T-cell (primary cell): ENCODE data around the gene CLPTM1L. TPM values are rescaled to one million over a fixed set of nuclear protein-coding genes. Genes with fewer than 3 reads are reported as not detected.

Experiments used
- ATAC-seq, 4 experiments: fragments of 200-7000 bp in 3 of 4; fragments of 150-1000 bp in 1 of 4; cut with Tn5 transposase; replicated peaks in 1 of 4; 1 replicate in 3 of 4; 2 replicates in 1 of 4; pipeline ENCODE4 v1.10.0; 2021; ENCODE audit warnings: moderate library complexity in 3 of 4, mild to moderate bottlenecking in 2 of 4, moderate number of reproducible peaks in 1 of 4
- CTCF ChIA-PET, 2 donors: fragments of 300-600 bp; sonication (Branson Sonifier 250); formaldehyde crosslinking; loops; one replicate each; lab custom pipeline; 2022; ENCODE audit warnings: antibody characterized with exemption in 2 of 2; lab: Charles Lee
- POLR2A ChIA-PET, 2 donors: fragments of 300-600 bp; sonication (Branson Sonifier 250); formaldehyde crosslinking; loops; one replicate each; lab custom pipeline; 2022; ENCODE audit warnings: antibody characterized with exemption in 2 of 2; lab: Charles Lee
- DNase-seq, 35 experiments: peaks; one replicate each; pipeline versions ENCODE4 v3.0.0 to v3.0.0-alpha.2; 2013 to 2023
- H3K27ac ChIP-seq: one replicate; pipeline ENCODE4 v1.5.1; 2013; ENCODE audit warnings: low read length
- H3K27me3 ChIP-seq, 2 experiments: replicated peaks in 1 of 2; 1 replicate in 1 of 2; 2 replicates in 1 of 2; pipeline versions ENCODE4 v1.6.1 to v1.7.0; 2013; ENCODE audit warnings: low read length in 1 of 2, mixed read lengths in 1 of 2; ENCODE audit not compliant: control insufficient read depth in 2 of 2, insufficient read depth in 2 of 2; ENCODE audit errors: extremely low read depth in 1 of 2
- H3K36me3 ChIP-seq, 2 donors: 1 replicate in 1 of 2; 2 replicates in 1 of 2; pipeline versions ENCODE4 v1.6.1 to v1.7.0; 2013; ENCODE audit warnings: low read length in 1 of 2; ENCODE audit not compliant: control insufficient read depth in 2 of 2, insufficient read depth in 1 of 2; ENCODE audit errors: extremely low read depth in 1 of 2
- H3K4me1 ChIP-seq, 2 experiments: 1 replicate in 1 of 2; 2 replicates in 1 of 2; pipeline versions ENCODE4 v1.6.1 to v1.7.0; 2013; ENCODE audit warnings: low read length in 2 of 2, mixed read lengths in 1 of 2; ENCODE audit not compliant: insufficient read depth in 2 of 2, control insufficient read depth in 1 of 2; ENCODE audit errors: extremely low read depth in 1 of 2
- H3K4me3 ChIP-seq, 2 donors: 1 replicate in 1 of 2; 2 replicates in 1 of 2; pipeline versions ENCODE4 v1.5.1 to v1.7.0; 2013; ENCODE audit warnings: mild to moderate bottlenecking in 2 of 2, low read length in 1 of 2, moderate library complexity in 1 of 2; ENCODE audit not compliant: control insufficient read depth in 1 of 2; ENCODE audit errors: extremely low read depth in 1 of 2
- H3K9me3 ChIP-seq: 2 replicates; pipeline ENCODE4 v1.7.0; 2013
- H3K27ac Mint-ChIP-seq, 2 donors: one replicate each; pipeline ENCODE4 v1.8.0; 2020 to 2021; ENCODE audit warnings: mild to moderate bottlenecking in 2 of 2, mixed read lengths in 2 of 2
- H3K27me3 Mint-ChIP-seq, 2 donors: one replicate each; pipeline ENCODE4 v1.8.0; 2021 to 2022; ENCODE audit warnings: mixed read lengths in 2 of 2
- H3K36me3 Mint-ChIP-seq: one replicate; pipeline ENCODE4 v1.8.0; 2021; ENCODE audit warnings: mixed read lengths
- H3K4me1 Mint-ChIP-seq, 3 donors: one replicate each; pipeline ENCODE4 v1.8.0; 2020 to 2022; ENCODE audit warnings: mixed read lengths in 3 of 3, mild to moderate bottlenecking in 1 of 3
- H3K4me3 Mint-ChIP-seq, 3 donors: one replicate each; pipeline ENCODE4 v1.8.0; 2020 to 2022; ENCODE audit warnings: mild to moderate bottlenecking in 3 of 3, mixed read lengths in 3 of 3, moderate library complexity in 3 of 3
- H3K9me3 Mint-ChIP-seq, 3 donors: one replicate each; pipeline ENCODE4 v1.8.0; 2020 to 2022; ENCODE audit warnings: mixed read lengths in 3 of 3
- whole genome bisulfite sequencing: methylation state at CpG from one replicate; pipeline ENCODE4 v1.1.5; 2013; ENCODE audit warnings: missing lambda C conversion rate; ENCODE audit not compliant: insufficient coverage; 5-methylcytosine and 5-hydroxymethylcytosine counted together
- total RNA-seq, 35 experiments: library from RNA in 6 of 35; stranded (reverse) in 6 of 35; fragments of 120-200 nt in 1 of 35; gene quantifications; one replicate each; pipeline versions ENCODE4 v1.2.1 to v1.2.4 and lab custom pipeline; 2013 to 2026

Gene CLPTM1L
- total RNA-seq, 5 donors from 2014 or later (not counting 1 experiment from before 2014, with no cell fraction given), result 70.9 to 91.0 (median 82.1) TPM

GRCh38 chr5:1311439-1312055 is 33.4 kb downstream of the CLPTM1L start:
- POLR2A ChIA-PET, result no interaction called here
- Mint-ChIP-seq H3K27ac (peak overlapping the region; percentile 84 to 87), H3K9me3 (peaks cover 3 to 15% (median 3%) of the 10 kb centered on the region in 3 donors), H3K4me3 (peak overlapping the region in 1 of 3 donors; percentile 80), H3K36me3 (no peaks in the 10 kb centered on the region), H3K4me1 (peaks cover 58 to 70% (median 69%) of the 10 kb centered on the region in 3 donors), H3K27me3 (no peaks in the 10 kb centered on the region)
- no peak overlapping the region for H3K27ac ChIP-seq
- CTCF ChIA-PET, result no interaction called here
- H3K27me3 ChIP-seq, result no peaks in the 10 kb centered on the region
- H3K36me3 ChIP-seq, result no peaks in the 10 kb centered on the region
- WGBS, result 88% methylated on average over 10 of the region's 15 CpGs
- H3K9me3 ChIP-seq, result no peaks in the 10 kb centered on the region
- ATAC-seq, result no peak
- H3K4me3 ChIP-seq, result no peak overlapping the region
- peak in 1 of 35 experiments; percentile 9 for DNase-seq
- peaks cover 35 to 47% of the 10 kb centered on the region in 2 experiments for H3K4me1 ChIP-seq

DNA sequence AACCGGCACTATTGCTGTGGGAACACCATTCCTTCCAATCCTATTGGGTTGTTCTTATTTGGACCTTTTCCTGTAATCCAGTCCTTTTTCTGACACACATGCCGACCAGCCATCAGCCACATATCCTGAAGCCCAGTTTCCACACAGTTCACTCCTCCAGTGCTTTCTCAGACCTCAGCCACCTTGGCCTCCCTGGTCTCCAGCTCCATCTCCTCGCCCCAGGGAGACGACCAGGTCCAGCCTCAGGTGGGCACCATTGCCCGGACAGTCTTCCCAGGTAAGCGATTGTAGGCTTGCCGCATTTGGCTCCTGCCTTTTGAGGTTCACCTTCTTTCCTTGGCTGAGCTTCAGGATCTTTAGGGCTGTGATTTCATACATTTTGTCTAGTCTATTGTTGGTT is 34.8 kb downstream of the CLPTM1L start:
- Histone ChIP-seq H3K4me3 (no peak overlapping the region), H3K4me1 (peaks cover 22 to 32% of the 10 kb centered on the region in 2 experiments), H3K9me3 (no peaks in the 10 kb centered on the region), H3K27ac (no peak overlapping the region), H3K36me3 (no peaks in the 10 kb centered on the region), H3K27me3 (no peaks in the 10 kb centered on the region)
- Mint-ChIP-seq H3K27ac (peak overlapping the region in 1 of 2 donors; percentile 56), H3K36me3 (no peaks in the 10 kb centered on the region), H3K4me1 (peaks cover 44 to 56% (median 55%) of the 10 kb centered on the region in 3 donors), H3K4me3 (no peak overlapping the region), H3K9me3 (peaks cover 3 to 15% (median 3%) of the 10 kb centered on the region in 3 donors), H3K27me3 (no peaks in the 10 kb centered on the region)
- no peak for DNase-seq
- no peak for ATAC-seq
- WGBS, result 96% methylated on average over 7 of the region's 7 CpGs
- ChIA-PET POLR2A (no interaction called here), CTCF (no interaction called here)

DNA sequence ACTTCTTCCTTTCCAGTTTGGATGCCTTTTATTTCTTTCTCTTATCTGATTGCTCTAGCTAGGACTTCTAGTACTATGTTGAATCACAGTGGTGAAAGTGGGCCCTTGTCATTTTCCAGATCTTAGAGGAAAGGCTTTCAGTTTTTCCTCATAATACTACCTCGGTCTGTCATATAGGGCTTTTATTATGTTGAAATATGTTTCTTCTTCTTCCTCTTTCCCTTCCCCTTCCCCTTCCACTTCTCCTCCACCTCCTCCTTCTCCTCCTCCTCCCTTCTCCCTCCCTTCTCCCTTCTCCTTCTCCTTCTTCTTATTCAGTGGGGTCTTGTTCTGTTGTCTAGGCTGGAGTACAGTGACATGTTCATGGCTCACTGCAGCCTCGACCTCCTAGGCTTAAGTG is 40.9 kb downstream of the CLPTM1L start:
- Histone ChIP-seq H3K36me3 (no peaks in the 10 kb centered on the region), H3K9me3 (no peaks in the 10 kb centered on the region), H3K27ac (no peak overlapping the region), H3K27me3 (no peaks in the 10 kb centered on the region), H3K4me3 (no peak overlapping the region), H3K4me1 (no peaks in the 10 kb centered on the region)
- POLR2A ChIA-PET, result no interaction called here
- ATAC-seq (no peak), DNase-seq (no peak)
- WGBS, result 67% methylated on average over 1 of the region's 2 CpGs
- Mint-ChIP-seq H3K9me3 (peaks cover 0 to 3% (median 0%) of the 10 kb centered on the region in 3 donors), H3K36me3 (no peaks in the 10 kb centered on the region), H3K4me1 (peaks cover 8% of the 10 kb centered on the region in 3 donors), H3K27me3 (no peaks in the 10 kb centered on the region), H3K4me3 (no peak overlapping the region), H3K27ac (no peak overlapping the region)
- CTCF ChIA-PET, result no interaction called here

DNA sequence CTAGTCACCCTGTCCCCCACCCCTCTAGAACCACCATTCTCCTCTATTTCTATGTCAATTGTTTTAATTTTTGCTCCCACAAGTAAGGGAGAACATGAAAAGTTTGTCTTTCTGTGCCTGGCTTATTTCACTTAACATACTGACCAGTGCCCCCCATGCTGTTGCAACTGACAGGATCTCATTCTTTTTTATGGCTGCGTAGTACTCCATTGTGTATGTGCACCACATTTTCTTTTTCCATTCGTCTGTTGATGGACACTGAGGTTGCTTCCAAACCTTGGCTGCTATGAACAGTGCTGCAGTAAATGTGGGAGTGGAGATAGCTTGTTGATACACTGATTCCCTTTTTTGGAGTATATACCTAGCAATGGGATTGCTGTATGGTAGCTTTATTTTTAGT is 42.6 kb downstream of the CLPTM1L start:
- H3K9me3 ChIP-seq, result no peaks in the 10 kb centered on the region
- H3K4me1 Mint-ChIP-seq, result no peaks in the 10 kb centered on the region
- no peaks in the 10 kb centered on the region for H3K4me1 ChIP-seq
- no peaks in the 10 kb centered on the region for H3K27me3 Mint-ChIP-seq
- no peak for ATAC-seq
- H3K4me3 ChIP-seq, result no peak overlapping the region
- no peaks in the 10 kb centered on the region for H3K36me3 Mint-ChIP-seq
- H3K4me3 Mint-ChIP-seq, result no peak overlapping the region
- DNase-seq, result no peak
- H3K27ac Mint-ChIP-seq, result no peak overlapping the region
- ChIA-PET POLR2A (no interaction called here), CTCF (no interaction called here)
- H3K9me3 Mint-ChIP-seq, result peaks cover 0 to 3% (median 0%) of the 10 kb centered on the region in 3 donors
- H3K27ac ChIP-seq, result no peak overlapping the region
- H3K36me3 ChIP-seq, result no peaks in the 10 kb centered on the region
- WGBS, result 83% methylated on average over 1 of the region's 2 CpGs
- peaks cover 0 to 3% of the 10 kb centered on the region in 2 experiments for H3K27me3 ChIP-seq

DNA sequence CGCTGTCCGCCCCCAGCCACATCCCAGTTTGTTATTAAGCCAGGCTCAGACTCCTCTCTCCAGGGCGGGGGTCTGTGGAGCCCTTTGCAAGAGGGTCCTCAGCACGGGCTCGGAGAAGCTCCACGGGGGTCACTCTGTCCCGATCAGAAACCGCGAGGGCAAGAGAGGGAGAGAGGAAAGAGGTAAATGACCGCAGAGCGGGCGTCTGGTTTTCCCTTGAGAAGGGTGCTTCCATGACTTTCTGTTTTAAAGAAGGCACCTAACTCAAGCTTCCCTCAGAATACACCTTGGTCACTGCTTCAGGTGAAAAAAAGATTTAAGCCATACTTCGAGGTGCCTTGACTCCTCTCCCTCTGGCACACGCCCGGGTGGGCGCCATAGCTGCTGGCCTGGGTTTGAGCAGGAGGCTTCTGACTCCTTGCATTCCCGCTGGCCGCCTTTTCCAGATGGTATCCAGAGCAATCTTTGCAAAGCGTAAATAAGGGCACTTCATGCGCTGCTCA is 44.3 kb downstream of the CLPTM1L start:
- POLR2A ChIA-PET, result no interaction called here
- Mint-ChIP-seq H3K4me3 (no peak overlapping the region), H3K27ac (no peak overlapping the region), H3K27me3 (no peaks in the 10 kb centered on the region), H3K9me3 (peaks cover 0 to 3% (median 0%) of the 10 kb centered on the region in 3 donors), H3K36me3 (no peaks in the 10 kb centered on the region), H3K4me1 (peaks cover 1 to 6% (median 2%) of the 10 kb centered on the region in 3 donors)
- H3K4me3 ChIP-seq, result no peak overlapping the region
- ATAC-seq (no peak), DNase-seq (peak in 1 of 35 experiments; percentile 20)
- WGBS, result 93% methylated on average over 8 of the region's 20 CpGs
- CTCF ChIA-PET, result no interaction called here
- peaks cover 0 to 4% of the 10 kb centered on the region in 2 experiments for H3K4me1 ChIP-seq
- no peak overlapping the region for H3K27ac ChIP-seq
- peaks cover 0 to 4% of the 10 kb centered on the region in 2 experiments for H3K27me3 ChIP-seq
- H3K36me3 ChIP-seq, result no peaks in the 10 kb centered on the region
- H3K9me3 ChIP-seq, result no peaks in the 10 kb centered on the region

- POLR2A ChIA-PET, result no interaction called here
- no peak for ATAC-seq
- no peaks in the 10 kb centered on the region for H3K27me3 Mint-ChIP-seq
- H3K27ac ChIP-seq, result no peak overlapping the region
- CTCF ChIA-PET, result no interaction called here
- peaks cover 0 to 8% of the 10 kb centered on the region in 2 experiments for H3K4me1 ChIP-seq
- peaks cover 0 to 6% of the 10 kb centered on the region in 2 experiments for H3K27me3 ChIP-seq
- no peaks in the 10 kb centered on the region for H3K36me3 Mint-ChIP-seq
- peaks cover 2 to 6% (median 3%) of the 10 kb centered on the region in 3 donors for H3K4me1 Mint-ChIP-seq
- peaks cover 0 to 3% (median 0%) of the 10 kb centered on the region in 3 donors for H3K9me3 Mint-ChIP-seq
- no peaks in the 10 kb centered on the region for H3K36me3 ChIP-seq
- 87% methylated on average over 14 of the region's 17 CpGs for whole genome bisulfite sequencing
- H3K4me3 Mint-ChIP-seq, result no peak overlapping the region
- H3K27ac Mint-ChIP-seq, result no peak overlapping the region
- H3K9me3 ChIP-seq, result no peaks in the 10 kb centered on the region
- H3K4me3 ChIP-seq, result no peak overlapping the region
- DNase-seq, result peak in 1 of 35 experiments; percentile 5
Measured at GRCh38 chr5:1299961-1300360, 44.9 kb downstream of the CLPTM1L start.
